SK-N-SH (cell line): ENCODE measurements around the gene MAD2L2. TPM values are rescaled to one million over a fixed set of nuclear protein-coding genes. Genes with fewer than 3 reads are reported as not detected.

Experiments used
- CTCF ChIA-PET: fragments of 300-600, 350-600 bp; formaldehyde crosslinking; extraction: SDS; loops from one replicate; lab custom pipeline; 2021; lab: Yijun Ruan, JAX
- POLR2A ChIA-PET: fragments of 350-600 bp; sonication (Branson Sonifier 250); formaldehyde crosslinking; extraction: SDS; loops from one replicate; lab custom pipeline; 2020; ENCODE audit warnings: antibody characterized with exemption, inconsistent platforms; lab: Yijun Ruan, JAX
- DNase-seq: peaks from one replicate; pipeline ENCODE4 v3.0.0; 2012
- H2AFZ ChIP-seq: fragments of 200-600 bp; sonication (generic); 2 replicates; pipeline ENCODE4 v1.8.1; 2016; ENCODE audit warnings: antibody characterized with exemption, mild to moderate bottlenecking, low read depth
- H3F3A ChIP-seq: fragments of 200-600 bp; sonication (generic); replicated peaks from 2 replicates; pipeline ENCODE3; 2016; ENCODE audit warnings: antibody characterized with exemption, mild to moderate bottlenecking; ENCODE audit not compliant: insufficient read depth
- H3K27ac ChIP-seq, 2 experiments: fragments of 200-500 bp in 1 of 2; fragments of 200-600 bp in 1 of 2; sonication (Bioruptor generic) in 1 of 2; sonication (generic), shearing (Covaris generic) in 1 of 2; 2 replicates each; pipeline versions ENCODE4 v1.5.1 to v1.6.1; 2014 to 2016; ENCODE audit warnings: low read depth in 2 of 2, inconsistent platforms in 1 of 2, low read length in 1 of 2, mild to moderate bottlenecking in 1 of 2, mixed read lengths in 1 of 2
- H3K27me3 ChIP-seq: fragments of 200-600 bp; sonication (generic), shearing (Covaris generic); 2 replicates; pipeline ENCODE4 v1.6.1; 2016; ENCODE audit warnings: mixed run types; ENCODE audit not compliant: insufficient read depth
- H3K36me3 ChIP-seq, 2 experiments: fragments of 200-500 bp in 1 of 2; fragments of 200-600 bp in 1 of 2; sonication (Bioruptor generic) in 1 of 2; sonication (generic) in 1 of 2; replicated peaks in 1 of 2; 2 replicates each; pipeline versions ENCODE3 to v1.5.1; 2014 to 2016; ENCODE audit warnings: low read length in 1 of 2, mild to moderate bottlenecking in 1 of 2; ENCODE audit not compliant: insufficient read depth in 2 of 2, control insufficient read depth in 1 of 2
- H3K4me1 ChIP-seq, 2 experiments: fragments of 200-500 bp in 1 of 2; fragments of 200-600 bp in 1 of 2; sonication (Bioruptor generic) in 1 of 2; sonication (generic), shearing (Covaris generic) in 1 of 2; 2 replicates each; pipeline versions ENCODE4 v1.5.1 to v1.6.1; 2014 to 2016; ENCODE audit warnings: low read depth in 1 of 2, low read length in 1 of 2, mixed run types in 1 of 2; ENCODE audit not compliant: insufficient read depth in 2 of 2, control insufficient read depth in 1 of 2
- H3K4me2 ChIP-seq: fragments of 200-600 bp; sonication (generic), shearing (Covaris generic); 2 replicates; pipeline ENCODE4 v1.6.1; 2017; ENCODE audit warnings: mixed run types
- H3K4me3 ChIP-seq, 2 experiments: fragments of 200-500 bp in 1 of 2; fragments of 200-600 bp in 1 of 2; sonication (Bioruptor generic) in 1 of 2; sonication (generic), shearing (Covaris generic) in 1 of 2; 2 replicates each; pipeline versions ENCODE4 v1.5.1 to v1.8.1; 2014 to 2016; ENCODE audit warnings: low read depth in 2 of 2, inconsistent platforms in 1 of 2, low read length in 1 of 2, mild to moderate bottlenecking in 1 of 2, mixed read lengths in 1 of 2, moderate library complexity in 1 of 2
- H3K79me2 ChIP-seq: fragments of 200-600 bp; sonication (generic); 2 replicates; pipeline ENCODE4 v1.8.1; 2017; ENCODE audit warnings: mild to moderate bottlenecking; ENCODE audit not compliant: insufficient read depth
- H3K9ac ChIP-seq: fragments of 200-600 bp; sonication (generic); 2 replicates; pipeline ENCODE4 v1.6.1; 2017; ENCODE audit warnings: mixed run types
- H3K9me2 ChIP-seq: fragments of 200-600 bp; sonication (generic); 2 replicates; pipeline ENCODE4 v1.6.1; 2017; ENCODE audit warnings: mixed run types
- H3K9me3 ChIP-seq: fragments of 200-600 bp; sonication (generic); 2 replicates; pipeline ENCODE4 v1.6.1; 2017; ENCODE audit warnings: mixed run types, mild to moderate bottlenecking, moderate library complexity
- H4K20me1 ChIP-seq: fragments of 200-600 bp; sonication (generic); 2 replicates; pipeline ENCODE4 v1.6.1; 2017; ENCODE audit warnings: mild to moderate bottlenecking, mixed run types; ENCODE audit not compliant: insufficient read depth
- CHD2 ChIP-seq: fragments of 150-350 bp; IDR thresholded peaks from 2 replicates; pipeline ENCODE4 v1.6.1; 2018; ENCODE audit warnings: low read length; ENCODE audit not compliant: partially characterized antibody
- CTCF ChIP-seq: fragments of 200-600 bp; sonication (generic); IDR thresholded peaks from 2 replicates; pipeline ENCODE4 v1.6.1; 2017; ENCODE audit warnings: antibody characterized with exemption, mild to moderate bottlenecking, moderate library complexity
- EP300 ChIP-seq, 2 experiments: IDR thresholded peaks; 2 replicates each; pipeline versions ENCODE4 v1.4.0 to v1.6.1; 2012; ENCODE audit warnings: borderline replicate concordance in 1 of 2, low read depth in 1 of 2, low read length in 1 of 2
- EZH2phosphoT487 ChIP-seq: fragments of 200-600 bp; sonication (generic); IDR thresholded peaks from 2 replicates; pipeline ENCODE4 v1.6.1; 2017; ENCODE audit warnings: low read depth, mixed run types, mild to moderate bottlenecking, antibody characterized with exemption, moderate library complexity, borderline replicate concordance
- FOSL2 ChIP-seq: IDR thresholded peaks from 2 replicates; pipeline ENCODE4 v1.4.0; 2012; ENCODE audit warnings: low read depth, mild to moderate bottlenecking, moderate library complexity, borderline replicate concordance
- MEF2A ChIP-seq: IDR thresholded peaks from 2 replicates; pipeline ENCODE4 v1.4.0; 2012; ENCODE audit warnings: low read depth, borderline replicate concordance
- MXI1 ChIP-seq: IDR thresholded peaks from 2 replicates; pipeline ENCODE4 v1.6.1; 2012; ENCODE audit warnings: mild to moderate bottlenecking, low read depth, low read length, improper control_type of control experiment
- NFIC ChIP-seq: IDR thresholded peaks from 2 replicates; pipeline ENCODE4 v1.4.0; 2012; ENCODE audit warnings: borderline replicate concordance
- PBX3 ChIP-seq: IDR thresholded peaks from 2 replicates; pipeline ENCODE4; 2012
- RCOR1 ChIP-seq: fragments of 150-350 bp; IDR thresholded peaks from 2 replicates; pipeline ENCODE4 v1.6.1; 2017; ENCODE audit warnings: antibody characterized with exemption, low read length
- SIN3A ChIP-seq: IDR thresholded peaks from 2 replicates; pipeline ENCODE4 v1.6.1; 2012; ENCODE audit warnings: low read depth, mild to moderate bottlenecking, low read length, moderate library complexity, borderline replicate concordance
- SMC3 ChIP-seq: IDR thresholded peaks from 2 replicates; pipeline ENCODE4 v1.6.1; 2012; ENCODE audit warnings: low read depth, low read length, improper control_type of control experiment
- TAF1 ChIP-seq: IDR thresholded peaks from 2 replicates; pipeline ENCODE4 v1.6.1; 2012; ENCODE audit warnings: low read depth, mild to moderate bottlenecking, low read length, moderate library complexity, borderline replicate concordance
- TCF12 ChIP-seq: IDR thresholded peaks from 2 replicates; pipeline ENCODE4 v1.4.0; 2012
- YY1 ChIP-seq: IDR thresholded peaks from 2 replicates; pipeline ENCODE4 v1.4.0; 2012; ENCODE audit warnings: low read depth, mild to moderate bottlenecking
- WGBS: methylation state at CpG from one replicate; pipeline ENCODE4 v1.1.6; 2017; ENCODE audit warnings: low lambda C conversion rate; 5-methylcytosine and 5-hydroxymethylcytosine counted together
- polyA plus RNA-seq, 3 experiments: library from polyadenylated mRNA; depleted of rRNA; stranded (reverse); fragments of >200 nt; gene quantifications; 2 replicates each; pipeline ENCODE4 v1.2.3, GENCODE V29; 2012
- TF ChIP-seq, protein P1 (sequence below): IDR thresholded peaks from 2 replicates; pipeline ENCODE4 v1.4.0; 2012; ENCODE audit warnings: low read depth
- TF ChIP-seq, protein P2 (sequence below): IDR thresholded peaks from 2 replicates; pipeline ENCODE4 v1.6.1; 2012; ENCODE audit warnings: mild to moderate bottlenecking, low read depth, low read length, moderate library complexity

MAD2L2 gene
- polyA plus RNA-seq, 1 of the 3 experiments (the other 2 are of a cell fraction), result 94.0 TPM

DNA sequence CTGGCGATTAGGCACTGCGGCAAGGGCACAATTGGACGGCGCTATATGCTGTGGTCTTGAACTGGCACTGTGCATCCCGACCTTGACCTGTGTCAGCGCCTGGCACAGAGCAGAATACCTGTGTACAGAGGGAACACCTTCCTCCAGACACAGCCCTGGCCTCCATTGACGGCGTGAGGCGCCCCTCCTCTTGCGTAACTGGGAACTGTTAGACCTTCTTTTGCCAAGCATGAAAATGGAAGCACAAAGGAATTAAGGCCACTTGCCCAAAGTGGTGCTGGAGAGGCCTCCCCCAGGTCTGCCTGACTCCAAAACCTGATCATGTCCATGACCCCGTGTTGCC is 48.2 kb upstream of the MAD2L2 start:
- TF ChIP-seq CHD2 (no peak), CTCF (no peak), TCF12 (no peak), NFIC (no peak), EZH2phosphoT487 (no peak), SMC3 (no peak)
- Histone ChIP-seq H3K27ac (no peak overlapping the region), H3K27me3 (no peaks in the 10 kb centered on the region), H2AFZ (no peak overlapping the region), H3K9me2 (no peaks in the 10 kb centered on the region), H3K4me2 (no peak overlapping the region), H3K4me3 (no peak overlapping the region), H3K79me2 (no peaks in the 10 kb centered on the region), H3K36me3 (no peaks in the 10 kb centered on the region), H4K20me1 (no peaks in the 10 kb centered on the region), H3K4me1 (no peaks in the 10 kb centered on the region), H3K9ac (no peak overlapping the region), H3K9me3 (no peaks in the 10 kb centered on the region), H3F3A (no peaks in the 10 kb centered on the region)
- DNase-seq, result no peak
- ChIA-PET POLR2A (no interaction called here), CTCF (interaction anchor here (1.3 to 1.4 kb wide), 2 partner anchors 9 to 13 kb away, joined by 3 read pairs; no protein-coding TSS in a partner anchor)
- WGBS, result 77% methylated on average over 7 of the region's 11 CpGs

- 74% methylated on average over 3 of the region's 4 CpGs for WGBS
- CTCF ChIA-PET, result interaction anchor here (1.3 to 1.4 kb wide), 2 partner anchors 9 to 12 kb away, joined by 3 read pairs; no protein-coding TSS in a partner anchor
- no peak for TF ChIP-seq CTCF
- no peak for TF ChIP-seq TCF12
- TF ChIP-seq PBX3, result no peak
- TF ChIP-seq SMC3, result no peak
- no peak for TF ChIP-seq YY1
- TF ChIP-seq, protein P1, sequence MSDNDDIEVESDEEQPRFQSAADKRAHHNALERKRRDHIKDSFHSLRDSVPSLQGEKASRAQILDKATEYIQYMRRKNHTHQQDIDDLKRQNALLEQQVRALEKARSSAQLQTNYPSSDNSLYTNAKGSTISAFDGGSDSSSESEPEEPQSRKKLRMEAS, result no peak
- no peak for TF ChIP-seq RCOR1
- TF ChIP-seq SIN3A, result no peak
- TF ChIP-seq FOSL2, result no peak
- TF ChIP-seq, protein P2, sequence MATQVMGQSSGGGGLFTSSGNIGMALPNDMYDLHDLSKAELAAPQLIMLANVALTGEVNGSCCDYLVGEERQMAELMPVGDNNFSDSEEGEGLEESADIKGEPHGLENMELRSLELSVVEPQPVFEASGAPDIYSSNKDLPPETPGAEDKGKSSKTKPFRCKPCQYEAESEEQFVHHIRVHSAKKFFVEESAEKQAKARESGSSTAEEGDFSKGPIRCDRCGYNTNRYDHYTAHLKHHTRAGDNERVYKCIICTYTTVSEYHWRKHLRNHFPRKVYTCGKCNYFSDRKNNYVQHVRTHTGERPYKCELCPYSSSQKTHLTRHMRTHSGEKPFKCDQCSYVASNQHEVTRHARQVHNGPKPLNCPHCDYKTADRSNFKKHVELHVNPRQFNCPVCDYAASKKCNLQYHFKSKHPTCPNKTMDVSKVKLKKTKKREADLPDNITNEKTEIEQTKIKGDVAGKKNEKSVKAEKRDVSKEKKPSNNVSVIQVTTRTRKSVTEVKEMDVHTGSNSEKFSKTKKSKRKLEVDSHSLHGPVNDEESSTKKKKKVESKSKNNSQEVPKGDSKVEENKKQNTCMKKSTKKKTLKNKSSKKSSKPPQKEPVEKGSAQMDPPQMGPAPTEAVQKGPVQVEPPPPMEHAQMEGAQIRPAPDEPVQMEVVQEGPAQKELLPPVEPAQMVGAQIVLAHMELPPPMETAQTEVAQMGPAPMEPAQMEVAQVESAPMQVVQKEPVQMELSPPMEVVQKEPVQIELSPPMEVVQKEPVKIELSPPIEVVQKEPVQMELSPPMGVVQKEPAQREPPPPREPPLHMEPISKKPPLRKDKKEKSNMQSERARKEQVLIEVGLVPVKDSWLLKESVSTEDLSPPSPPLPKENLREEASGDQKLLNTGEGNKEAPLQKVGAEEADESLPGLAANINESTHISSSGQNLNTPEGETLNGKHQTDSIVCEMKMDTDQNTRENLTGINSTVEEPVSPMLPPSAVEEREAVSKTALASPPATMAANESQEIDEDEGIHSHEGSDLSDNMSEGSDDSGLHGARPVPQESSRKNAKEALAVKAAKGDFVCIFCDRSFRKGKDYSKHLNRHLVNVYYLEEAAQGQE, result no peak
- no peak for TF ChIP-seq NFIC
- no peak for TF ChIP-seq EZH2phosphoT487
- no peak for TF ChIP-seq CHD2
- TF ChIP-seq EP300 (IDR thresholded peaks at IDR 0.05; ENCODE audit: borderline replicate concordance in 1 of 2, low read depth in 1 of 2, low read length in 1 of 2), result no peak
- no peak for TF ChIP-seq MXI1
- no peak for TF ChIP-seq MEF2A
- no peak for TF ChIP-seq TAF1
Measured at GRCh38 chr1:11728126-11728806, 47.3 kb upstream of the MAD2L2 start.

More at GRCh38 chr1:11728126-11728806, 47.3 kb upstream of the MAD2L2 start:
- H3K9me2 ChIP-seq, result no peaks in the 10 kb centered on the region
- no peak overlapping the region for H3K4me3 ChIP-seq
- no peaks in the 10 kb centered on the region for H3K9me3 ChIP-seq
- POLR2A ChIA-PET, result no interaction called here
- no peaks in the 10 kb centered on the region for H3K4me1 ChIP-seq
- H3K27ac ChIP-seq, result no peak overlapping the region
- DNase-seq, result no peak
- no peaks in the 10 kb centered on the region for H3F3A ChIP-seq
- no peaks in the 10 kb centered on the region for H3K79me2 ChIP-seq
- no peaks in the 10 kb centered on the region for H3K27me3 ChIP-seq
- H3K36me3 ChIP-seq, result no peaks in the 10 kb centered on the region
- H3K4me2 ChIP-seq, result no peak overlapping the region
- no peaks in the 10 kb centered on the region for H4K20me1 ChIP-seq
- H3K9ac ChIP-seq, result no peak overlapping the region
- H2AFZ ChIP-seq, result no peak overlapping the region
